Measurements from ENCODE around the gene TMPRSS5. TPM values are rescaled to one million over a fixed set of nuclear protein-coding genes. Genes with fewer than 3 reads are reported as not detected.

The TMPRSS5 gene
- total RNA-seq, 1 experiment from 2014 or later: 0.49 TPM

DNA sequence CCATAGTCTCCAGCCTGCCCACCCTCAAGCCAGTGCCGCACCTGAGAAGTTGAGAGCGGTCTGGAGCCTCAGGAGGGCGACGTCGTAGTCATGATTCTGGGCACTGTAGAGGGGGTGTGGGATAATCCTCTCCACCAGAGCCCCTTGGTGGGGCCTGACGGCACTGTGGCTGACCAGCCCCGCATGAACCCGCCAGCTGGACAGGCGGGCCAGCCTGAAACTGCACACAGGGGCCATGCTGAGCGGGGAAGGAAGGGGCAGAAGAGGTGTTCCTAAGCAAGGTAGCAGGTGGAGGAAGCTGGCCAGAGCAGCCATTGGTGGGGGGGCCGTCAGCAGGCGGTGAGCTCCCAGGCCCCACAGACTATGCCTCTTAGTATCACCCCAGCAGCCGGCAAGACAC is 13.1 kb downstream of the TMPRSS5 start:
- no peaks in the 10 kb centered on the region for H3K36me3 Mint-ChIP-seq (ENCODE audit: insufficient read depth, unreplicated experiment)
- no peak overlapping the region for H3K4me3 Mint-ChIP-seq (ENCODE audit: unreplicated experiment)
- H3K27me3 Mint-ChIP-seq (ENCODE audit: insufficient read depth, unreplicated experiment): no peaks in the 10 kb centered on the region
- ChIA-PET CTCF (no interaction called here), POLR2A (interaction anchor here (1.2 kb wide), 1 partner anchor 19 kb away, joined by 3 read pairs; no protein-coding TSS in a partner anchor)
- TF ChIP-seq, protein P1, sequence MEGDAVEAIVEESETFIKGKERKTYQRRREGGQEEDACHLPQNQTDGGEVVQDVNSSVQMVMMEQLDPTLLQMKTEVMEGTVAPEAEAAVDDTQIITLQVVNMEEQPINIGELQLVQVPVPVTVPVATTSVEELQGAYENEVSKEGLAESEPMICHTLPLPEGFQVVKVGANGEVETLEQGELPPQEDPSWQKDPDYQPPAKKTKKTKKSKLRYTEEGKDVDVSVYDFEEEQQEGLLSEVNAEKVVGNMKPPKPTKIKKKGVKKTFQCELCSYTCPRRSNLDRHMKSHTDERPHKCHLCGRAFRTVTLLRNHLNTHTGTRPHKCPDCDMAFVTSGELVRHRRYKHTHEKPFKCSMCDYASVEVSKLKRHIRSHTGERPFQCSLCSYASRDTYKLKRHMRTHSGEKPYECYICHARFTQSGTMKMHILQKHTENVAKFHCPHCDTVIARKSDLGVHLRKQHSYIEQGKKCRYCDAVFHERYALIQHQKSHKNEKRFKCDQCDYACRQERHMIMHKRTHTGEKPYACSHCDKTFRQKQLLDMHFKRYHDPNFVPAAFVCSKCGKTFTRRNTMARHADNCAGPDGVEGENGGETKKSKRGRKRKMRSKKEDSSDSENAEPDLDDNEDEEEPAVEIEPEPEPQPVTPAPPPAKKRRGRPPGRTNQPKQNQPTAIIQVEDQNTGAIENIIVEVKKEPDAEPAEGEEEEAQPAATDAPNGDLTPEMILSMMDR (IDR thresholded peaks at IDR 0.05; ENCODE audit: unreplicated experiment): no peak
- H3K27ac Mint-ChIP-seq (ENCODE audit: low read depth, unreplicated experiment): no peak overlapping the region
- BruUV-seq (replicated peaks): no TSS peak
- no peak for DNase-seq (ENCODE audit: unreplicated experiment)
- peaks cover 15% of the 10 kb centered on the region for H3K4me1 Mint-ChIP-seq (ENCODE audit: insufficient read depth, unreplicated experiment)
- H3K9me3 Mint-ChIP-seq (ENCODE audit: unreplicated experiment): no peaks in the 10 kb centered on the region
- intact Hi-C loops (cut with micrococcal nuclease): loop anchor here (5.0 kb wide), 1 partner anchor 71 kb away; no protein-coding TSS in a partner anchor

DNA sequence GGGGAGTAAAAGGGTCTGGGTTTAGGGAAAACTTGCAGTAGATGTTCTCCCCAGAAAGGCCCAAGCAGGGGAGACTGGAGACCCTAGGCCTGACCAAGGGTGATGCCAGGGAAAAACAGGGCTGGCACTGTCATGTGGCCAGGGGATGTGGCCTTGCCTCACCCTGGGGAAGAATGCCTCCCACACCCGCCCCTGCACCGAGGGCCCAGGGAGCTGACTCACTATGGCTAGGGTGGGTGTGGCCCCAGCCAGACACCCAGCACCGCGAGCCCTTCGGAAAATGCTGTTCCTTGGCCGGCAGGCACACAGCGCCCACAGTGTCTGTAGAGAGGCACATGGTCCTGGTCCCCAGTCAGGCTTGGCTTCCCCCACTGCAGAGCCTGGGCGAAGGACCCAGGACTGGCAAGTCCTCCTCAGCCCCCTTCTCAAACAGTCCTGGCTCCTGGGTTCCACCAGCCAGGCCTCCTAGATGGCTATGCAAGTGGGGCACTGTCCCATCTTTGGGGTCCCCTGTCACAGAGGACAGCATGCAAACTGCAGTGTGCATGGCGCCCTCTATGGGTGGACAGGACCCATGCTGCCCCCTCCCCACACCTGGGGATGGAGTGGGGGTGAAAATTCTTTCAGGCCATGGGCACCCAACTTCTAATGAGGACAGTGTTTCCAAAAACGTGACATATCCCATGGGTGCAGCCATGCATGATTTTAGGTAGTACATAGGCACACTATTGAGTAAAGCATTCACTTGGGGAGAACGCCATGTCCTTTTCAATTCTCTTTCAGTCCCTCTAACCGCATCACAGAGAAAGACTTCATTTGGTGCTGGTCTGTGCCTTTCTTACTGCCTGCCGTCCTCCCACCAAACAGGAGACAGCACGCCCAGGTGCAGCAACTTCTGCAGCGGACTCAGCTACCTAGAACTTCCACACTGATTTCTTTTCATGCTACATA is 15.2 kb downstream of the TMPRSS5 start:
- CTCF ChIA-PET: interaction anchor here (0.6 kb wide), 1 partner anchor 173 kb away, joined by 3 read pairs; no protein-coding TSS in a partner anchor
- Mint-ChIP-seq H3K4me3 (ENCODE audit: unreplicated experiment) (no peak overlapping the region), H3K4me1 (ENCODE audit: insufficient read depth, unreplicated experiment) (peaks cover 15% of the 10 kb centered on the region), H3K27me3 (ENCODE audit: insufficient read depth, unreplicated experiment) (no peaks in the 10 kb centered on the region), H3K9me3 (ENCODE audit: unreplicated experiment) (no peaks in the 10 kb centered on the region), H3K27ac (ENCODE audit: low read depth, unreplicated experiment) (peak overlapping the region; percentile 59), H3K36me3 (ENCODE audit: insufficient read depth, unreplicated experiment) (no peaks in the 10 kb centered on the region)
- TF ChIP-seq, protein P1 (IDR thresholded peaks at IDR 0.05; ENCODE audit: unreplicated experiment): peak; percentile 19
- POLR2A ChIA-PET: interaction anchor here (0.6 kb wide), 1 partner anchor 14 kb away, joined by 3 read pairs; no protein-coding TSS in a partner anchor
- no TSS peak for BruUV-seq (replicated peaks)
- intact Hi-C loops (cut with micrococcal nuclease): loop anchor here (5.0 kb wide), 1 partner anchor 69 kb away; no protein-coding TSS in a partner anchor
- peak; percentile 89 for DNase-seq (ENCODE audit: unreplicated experiment)

DNA sequence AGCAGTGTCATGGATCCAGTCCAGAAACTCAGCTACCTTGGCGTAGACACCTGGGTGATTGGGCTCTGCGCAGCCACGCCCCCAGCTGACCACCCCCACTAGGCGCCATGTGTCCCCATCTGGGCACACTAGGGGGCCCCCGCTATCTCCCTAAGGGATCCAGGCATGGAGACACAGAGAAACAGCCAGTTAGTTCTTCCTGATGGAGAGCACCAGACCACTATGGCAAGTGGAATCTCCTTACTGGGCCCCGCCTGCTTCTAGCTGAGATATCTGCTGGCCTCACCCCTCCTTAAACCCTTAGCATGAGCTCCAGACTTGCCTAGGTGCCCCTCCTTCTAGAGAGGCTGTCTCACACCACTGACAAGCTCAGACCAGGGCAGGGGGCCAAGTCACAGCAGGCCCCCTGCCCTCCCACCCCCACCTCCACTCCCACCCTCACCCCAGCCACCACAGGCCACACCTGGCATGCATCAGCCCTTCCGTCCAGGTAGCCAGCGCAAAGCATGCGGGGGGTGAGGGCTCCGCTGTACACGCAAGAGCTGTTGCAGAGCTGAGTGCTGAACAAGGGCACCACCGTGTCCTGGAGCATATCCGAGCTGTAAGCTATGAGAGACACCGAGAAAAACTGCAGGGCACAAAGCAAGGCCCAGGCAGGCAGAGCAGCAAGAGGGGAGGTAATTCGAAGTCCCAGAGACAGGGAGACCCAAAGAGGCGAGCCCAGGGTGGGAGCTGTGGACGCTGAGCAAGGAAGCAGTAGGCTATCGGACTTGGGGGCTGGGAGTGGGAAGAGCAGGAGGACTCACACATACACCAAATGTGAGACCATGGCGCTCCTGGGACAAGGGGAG is 16.1 kb downstream of the TMPRSS5 start:
- H3K27ac Mint-ChIP-seq (ENCODE audit: low read depth, unreplicated experiment): peak overlapping the region; percentile 59
- no peaks in the 10 kb centered on the region for H3K36me3 Mint-ChIP-seq (ENCODE audit: insufficient read depth, unreplicated experiment)
- H3K4me3 Mint-ChIP-seq (ENCODE audit: unreplicated experiment): no peak overlapping the region
- H3K4me1 Mint-ChIP-seq (ENCODE audit: insufficient read depth, unreplicated experiment): peaks cover 15% of the 10 kb centered on the region
- no TSS peak for BruUV-seq (replicated peaks)
- ChIA-PET POLR2A (interaction anchor here (0.9 kb wide), 1 partner anchor 14 kb away, joined by 4 read pairs; no protein-coding TSS in a partner anchor), CTCF (no interaction called here)
- no peaks in the 10 kb centered on the region for H3K9me3 Mint-ChIP-seq (ENCODE audit: unreplicated experiment)
- DNase-seq (ENCODE audit: unreplicated experiment): peak; percentile 14
- intact Hi-C loops (cut with micrococcal nuclease): loop anchor here (5.0 kb wide), 1 partner anchor 68 kb away; no protein-coding TSS in a partner anchor
- TF ChIP-seq, protein P1 (IDR thresholded peaks at IDR 0.05; ENCODE audit: unreplicated experiment): no peak
- H3K27me3 Mint-ChIP-seq (ENCODE audit: insufficient read depth, unreplicated experiment): no peaks in the 10 kb centered on the region

Measured in MCF 10A (cell line).